ENCODE results near the gene DENND1B.

DNA sequence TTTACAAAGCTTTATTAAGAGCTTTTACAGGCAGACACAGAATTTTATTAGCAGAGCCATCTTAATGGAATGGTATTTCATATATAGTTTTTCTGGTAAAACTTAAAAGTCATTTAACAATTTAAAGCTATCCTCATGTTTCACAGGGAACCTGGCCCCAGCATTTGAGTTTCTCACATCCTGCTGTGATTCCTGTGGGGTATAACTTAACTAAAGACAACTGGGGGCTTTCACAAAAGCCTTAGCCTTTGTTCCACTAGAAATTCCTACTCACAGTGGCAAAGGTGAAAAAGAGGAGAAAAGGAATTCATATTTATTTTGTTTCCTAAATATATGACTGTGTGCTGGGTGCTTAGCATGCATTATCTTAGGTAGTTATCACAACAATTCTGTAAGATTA, 233.9 kb downstream of the DENND1B start:
- TF ChIP-seq, protein P1, sequence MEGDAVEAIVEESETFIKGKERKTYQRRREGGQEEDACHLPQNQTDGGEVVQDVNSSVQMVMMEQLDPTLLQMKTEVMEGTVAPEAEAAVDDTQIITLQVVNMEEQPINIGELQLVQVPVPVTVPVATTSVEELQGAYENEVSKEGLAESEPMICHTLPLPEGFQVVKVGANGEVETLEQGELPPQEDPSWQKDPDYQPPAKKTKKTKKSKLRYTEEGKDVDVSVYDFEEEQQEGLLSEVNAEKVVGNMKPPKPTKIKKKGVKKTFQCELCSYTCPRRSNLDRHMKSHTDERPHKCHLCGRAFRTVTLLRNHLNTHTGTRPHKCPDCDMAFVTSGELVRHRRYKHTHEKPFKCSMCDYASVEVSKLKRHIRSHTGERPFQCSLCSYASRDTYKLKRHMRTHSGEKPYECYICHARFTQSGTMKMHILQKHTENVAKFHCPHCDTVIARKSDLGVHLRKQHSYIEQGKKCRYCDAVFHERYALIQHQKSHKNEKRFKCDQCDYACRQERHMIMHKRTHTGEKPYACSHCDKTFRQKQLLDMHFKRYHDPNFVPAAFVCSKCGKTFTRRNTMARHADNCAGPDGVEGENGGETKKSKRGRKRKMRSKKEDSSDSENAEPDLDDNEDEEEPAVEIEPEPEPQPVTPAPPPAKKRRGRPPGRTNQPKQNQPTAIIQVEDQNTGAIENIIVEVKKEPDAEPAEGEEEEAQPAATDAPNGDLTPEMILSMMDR (IDR thresholded peaks at IDR 0.05): no peak
- TF ChIP-seq POLR2A (IDR thresholded peaks at IDR 0.05): no peak
